Non-pigmented ciliary epithelial cell (primary cell): ENCODE results near the gene SOAT2.

Source experiments
- DNase-seq: peaks from one replicate; pipeline ENCODE4 v3.0.0-alpha.2; 2010; ENCODE audit warnings: low read depth

Gene SOAT2

GRCh38 chr12:53102883-53103807 lies at the start of gene SOAT2:
SOAT2 (plus strand) TSS chr12:53103486; CDS start chr12:53103578, 92 bp downstream.
- no peak for DNase-seq

GRCh38 chr12:53054112-53054878 lies 49.0 kb upstream of the SOAT2 start:
- DNase-seq: peak; percentile 63

- no peak for DNase-seq
Observed at GRCh38 chr12:53055471-53056266, 47.6 kb upstream of the SOAT2 start.

- DNase-seq: no peak
Observed at GRCh38 chr12:53056296-53056695, 47.0 kb upstream of the SOAT2 start.

GRCh38 chr12:53056901-53057300 lies 46.4 kb upstream of the SOAT2 start:
- DNase-seq: no peak

- no peak for DNase-seq
Observed at GRCh38 chr12:53057816-53058500, 45.3 kb upstream of the SOAT2 start.

GRCh38 chr12:53058674-53059433 lies 44.4 kb upstream of the SOAT2 start:
- DNase-seq: no peak

GRCh38 chr12:53059434-53060063 lies 43.7 kb upstream of the SOAT2 start:
- no peak for DNase-seq

- DNase-seq: no peak
Observed at GRCh38 chr12:53060064-53060720, 43.1 kb upstream of the SOAT2 start.

- DNase-seq: no peak
Observed at GRCh38 chr12:53060721-53061276, 42.5 kb upstream of the SOAT2 start.

- DNase-seq: no peak
Observed at GRCh38 chr12:53061404-53062010, 41.8 kb upstream of the SOAT2 start.

GRCh38 chr12:53062011-53062961 lies 41.0 kb upstream of the SOAT2 start:
- DNase-seq: no peak

GRCh38 chr12:53062977-53063707 lies 40.1 kb upstream of the SOAT2 start:
- no peak for DNase-seq

GRCh38 chr12:53063708-53064612 lies 39.3 kb upstream of the SOAT2 start:
- no peak for DNase-seq

GRCh38 chr12:53064613-53065436 lies 38.5 kb upstream of the SOAT2 start:
- DNase-seq: no peak
